HFFc6 (cell line): ENCODE results near the gene MUL1. TPM values are rescaled to one million over a fixed set of nuclear protein-coding genes. Genes with fewer than 3 reads are reported as not detected.
"Not testable (repeated sequence)": the region's sequence is repeated elsewhere in the genome, so short reads cannot be mapped to it uniquely, and the experiment has no call there.

Experiments
- DNase-seq: peaks from one replicate; pipeline ENCODE4 v3.0.0-alpha.2; 2018
- H3K27ac Mint-ChIP-seq: 2 replicates; pipeline ENCODE4 v1.8.0; 2020; ENCODE audit warnings: mild to moderate bottlenecking, mixed read lengths
- H3K27me3 Mint-ChIP-seq: 2 replicates; pipeline ENCODE4 v1.8.0; 2021; ENCODE audit warnings: mild to moderate bottlenecking, moderate library complexity, mixed read lengths; ENCODE audit not compliant: insufficient read depth
- H3K36me3 Mint-ChIP-seq: 2 replicates; pipeline ENCODE4 v1.8.0; 2021; ENCODE audit warnings: low read depth, mixed read lengths
- H3K4me1 Mint-ChIP-seq: 2 replicates; pipeline ENCODE4 v1.8.0; 2020; ENCODE audit warnings: low read depth, mixed read lengths
- H3K4me3 Mint-ChIP-seq: 2 replicates; pipeline ENCODE4 v1.8.0; 2020; ENCODE audit warnings: mild to moderate bottlenecking, moderate library complexity, mixed read lengths
- H3K9me3 Mint-ChIP-seq: 2 replicates; pipeline ENCODE4 v1.8.0; 2020; ENCODE audit warnings: mild to moderate bottlenecking, mixed read lengths
- CTCF ChIP-seq: fragments of 200-600 bp; sonication (generic); IDR thresholded peaks from 2 replicates; pipeline ENCODE4 v1.5.0; 2021; ENCODE audit warnings: antibody characterized with exemption, mild to moderate bottlenecking
- total RNA-seq, 6 experiments: library from RNA; stranded (reverse); fragmentation: NEBNext Ultra II Directional; extraction: Animal tissue kit (Norgen Biotek cat#: 25700); gene quantifications; 2 replicates in 1 of 6; 3 replicates in 5 of 6; pipeline ENCODE4 v1.2.3, GENCODE V29; 2021

Gene MUL1
- total RNA-seq, 6 experiments from 2014 or later: 26.9 to 36.4 (median 27.8) TPM

- H3K4me1 Mint-ChIP-seq: no peaks in the 10 kb centered on the region
- no peak overlapping the region for H3K27ac Mint-ChIP-seq
- no peaks in the 10 kb centered on the region for H3K9me3 Mint-ChIP-seq
Measured at GRCh38 chr1:20528221-20528620, 20.3 kb upstream of the MUL1 start.

GRCh38 chr1:20526267-20526666 lies 18.3 kb upstream of the MUL1 start:
- Mint-ChIP-seq H3K27me3 (peaks cover 26% of the 10 kb centered on the region), H3K9me3 (no peaks in the 10 kb centered on the region), H3K36me3 (no peaks in the 10 kb centered on the region), H3K4me1 (peaks cover 7% of the 10 kb centered on the region), H3K4me3 (no peak overlapping the region), H3K27ac (no peak overlapping the region)
- no peak for TF ChIP-seq CTCF
- DNase-seq: no peak

More at GRCh38 chr1:20528221-20528620, 20.3 kb upstream of the MUL1 start:
- DNase-seq: no peak
- H3K36me3 Mint-ChIP-seq: no peaks in the 10 kb centered on the region
- no peak for TF ChIP-seq CTCF
- peaks cover 28% of the 10 kb centered on the region for H3K27me3 Mint-ChIP-seq
- no peak overlapping the region for H3K4me3 Mint-ChIP-seq

GRCh38 chr1:20521960-20522861 lies 14.3 kb upstream of the MUL1 start:
- H3K9me3 Mint-ChIP-seq: no peaks in the 10 kb centered on the region
- peaks cover 15% of the 10 kb centered on the region for H3K4me1 Mint-ChIP-seq
- H3K27ac Mint-ChIP-seq: no peak overlapping the region
- peak; percentile 69 for DNase-seq
- peaks cover 10% of the 10 kb centered on the region for H3K27me3 Mint-ChIP-seq
- H3K36me3 Mint-ChIP-seq: no peaks in the 10 kb centered on the region
- peak; percentile 96 for TF ChIP-seq CTCF
- H3K4me3 Mint-ChIP-seq: no peak overlapping the region

GRCh38 chr1:20519609-20520262 lies 11.8 kb upstream of the MUL1 start:
- H3K4me1 Mint-ChIP-seq: peaks cover 15% of the 10 kb centered on the region
- H3K4me3 Mint-ChIP-seq: not testable (repeated sequence)

GRCh38 chr1:20511518-20512428 lies 3.8 kb upstream of the MUL1 start:
- no peak for DNase-seq
- no peak for TF ChIP-seq CTCF
- Mint-ChIP-seq H3K27ac (no peak overlapping the region), H3K36me3 (peaks cover 5% of the 10 kb centered on the region; the same call in 1 of the 2 replicates), H3K4me3 (no peak overlapping the region), H3K9me3 (no peaks in the 10 kb centered on the region), H3K4me1 (peaks cover 7% of the 10 kb centered on the region), H3K27me3 (peaks cover 28% of the 10 kb centered on the region)

More at GRCh38 chr1:20519609-20520262, 11.8 kb upstream of the MUL1 start:
- H3K27me3 Mint-ChIP-seq: peaks cover 16% of the 10 kb centered on the region
- not testable (repeated sequence) for DNase-seq, H3K9me3 Mint-ChIP-seq, H3K36me3 Mint-ChIP-seq, H3K27ac Mint-ChIP-seq
